OCI-LY1 (cell line): ENCODE measurements around the gene GNPTAB.

Experiments
- H2AFZ ChIP-seq: fragments of 200-600 bp; sonication (generic), shearing (Covaris generic); 2 replicates; pipeline ENCODE4 v1.6.0; 2014; ENCODE audit warnings: antibody characterized with exemption, mild to moderate bottlenecking, low read length
- H3F3A ChIP-seq: fragments of 200-600 bp; sonication (generic), shearing (Covaris generic); 2 replicates; pipeline ENCODE4 v1.6.0; 2014; ENCODE audit warnings: mild to moderate bottlenecking, antibody characterized with exemption, low read length, moderate library complexity; ENCODE audit not compliant: insufficient read depth
- H3K27ac ChIP-seq: fragments of 200-600 bp; sonication (generic); 2 replicates; pipeline ENCODE4 v1.5.1; 2014; ENCODE audit warnings: low read length, mixed run types, mild to moderate bottlenecking, low read depth; ENCODE audit not compliant: poor library complexity, severe bottlenecking
- H3K27me3 ChIP-seq: fragments of 200-600 bp; sonication (generic); 2 replicates; pipeline ENCODE4 v1.6.0; 2014; ENCODE audit warnings: antibody characterized with exemption, mild to moderate bottlenecking, low read length, moderate library complexity; ENCODE audit not compliant: insufficient read depth
- H3K36me3 ChIP-seq: fragments of 200-600 bp; sonication (generic); 2 replicates; pipeline ENCODE4 v1.6.1; 2014; ENCODE audit warnings: mild to moderate bottlenecking, antibody characterized with exemption, low read length, moderate library complexity, mixed read lengths; ENCODE audit not compliant: insufficient read depth
- H3K4me1 ChIP-seq: fragments of 200-600 bp; sonication (generic); 2 replicates; pipeline ENCODE4 v1.5.1; 2014; ENCODE audit warnings: mild to moderate bottlenecking, low read length, moderate library complexity; ENCODE audit not compliant: insufficient read depth, severe bottlenecking
- H3K4me2 ChIP-seq: fragments of 200-600 bp; sonication (generic), shearing (Covaris generic); 2 replicates; pipeline ENCODE4 v1.6.1; 2014; ENCODE audit warnings: low read length
- H3K4me3 ChIP-seq: fragments of 200-600 bp; sonication (generic); 2 replicates; pipeline ENCODE4 v1.5.1; 2014; ENCODE audit warnings: low read length, low read depth, mild to moderate bottlenecking, mixed read lengths; ENCODE audit not compliant: poor library complexity, severe bottlenecking
- H3K79me2 ChIP-seq: fragments of 200-600 bp; shearing (Covaris generic); 2 replicates; pipeline ENCODE4 v1.6.1; 2016; ENCODE audit warnings: mixed run types, low read length, mixed read lengths; ENCODE audit not compliant: insufficient read depth
- H3K9ac ChIP-seq: fragments of 200-600 bp; sonication (generic), shearing (Covaris generic); 2 replicates; pipeline ENCODE4 v1.6.1; 2014; ENCODE audit warnings: mild to moderate bottlenecking, low read length, mixed read lengths
- H3K9me2 ChIP-seq: fragments of 200-600 bp; sonication (generic), shearing (Covaris generic); 2 replicates; pipeline ENCODE4 v1.6.1; 2014; ENCODE audit warnings: low read depth, mild to moderate bottlenecking, low read length, mixed read lengths
- H3K9me3 ChIP-seq: fragments of 200-600 bp; shearing (Covaris generic); 2 replicates; pipeline ENCODE4 v1.6.1; 2014; ENCODE audit warnings: low read length, mixed read lengths
- H4K20me1 ChIP-seq: fragments of 200-600 bp; sonication (generic), shearing (Covaris generic); 2 replicates; pipeline ENCODE4 v1.6.0; 2016; ENCODE audit warnings: mild to moderate bottlenecking, low read length; ENCODE audit not compliant: insufficient read depth
- CTCF ChIP-seq: fragments of 200-600 bp; sonication (generic), shearing (Covaris generic); IDR thresholded peaks from 2 replicates; pipeline ENCODE4 v1.5.1; 2017; ENCODE audit warnings: mild to moderate bottlenecking, antibody characterized with exemption, low read length, moderate library complexity, mixed read lengths
- EZH2 ChIP-seq: fragments of 200-600 bp; sonication (generic), shearing (Covaris generic); IDR thresholded peaks from 2 replicates; pipeline ENCODE4 v1.8.0; 2017; ENCODE audit warnings: borderline replicate concordance, mixed run types, mild to moderate bottlenecking, antibody characterized with exemption, low read length, moderate library complexity, mixed read lengths

The GNPTAB gene

DNA sequence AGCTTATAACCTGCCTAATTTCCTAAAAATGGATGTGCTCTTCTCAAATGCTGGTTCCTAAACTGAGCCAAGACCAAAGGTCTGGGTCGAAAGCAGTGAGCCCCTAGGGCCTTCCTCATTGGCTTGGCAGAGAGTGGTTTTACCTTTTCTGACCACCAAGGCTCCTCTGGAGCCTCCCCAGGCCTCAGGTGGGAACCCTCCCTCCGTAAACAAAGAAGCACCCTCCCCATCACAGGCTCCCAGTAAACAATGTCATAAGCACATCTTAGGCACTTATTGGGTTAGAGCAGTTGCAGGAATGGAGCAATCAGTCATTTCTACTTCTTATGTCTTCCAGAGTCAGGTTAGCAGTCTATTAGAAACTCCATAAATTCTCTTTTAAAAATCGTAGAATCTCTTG, 127.3 kb downstream of the GNPTAB start:
- H2AFZ ChIP-seq = no peak overlapping the region
- H3K4me1 ChIP-seq = peaks cover 59% of the 10 kb centered on the region

DNA sequence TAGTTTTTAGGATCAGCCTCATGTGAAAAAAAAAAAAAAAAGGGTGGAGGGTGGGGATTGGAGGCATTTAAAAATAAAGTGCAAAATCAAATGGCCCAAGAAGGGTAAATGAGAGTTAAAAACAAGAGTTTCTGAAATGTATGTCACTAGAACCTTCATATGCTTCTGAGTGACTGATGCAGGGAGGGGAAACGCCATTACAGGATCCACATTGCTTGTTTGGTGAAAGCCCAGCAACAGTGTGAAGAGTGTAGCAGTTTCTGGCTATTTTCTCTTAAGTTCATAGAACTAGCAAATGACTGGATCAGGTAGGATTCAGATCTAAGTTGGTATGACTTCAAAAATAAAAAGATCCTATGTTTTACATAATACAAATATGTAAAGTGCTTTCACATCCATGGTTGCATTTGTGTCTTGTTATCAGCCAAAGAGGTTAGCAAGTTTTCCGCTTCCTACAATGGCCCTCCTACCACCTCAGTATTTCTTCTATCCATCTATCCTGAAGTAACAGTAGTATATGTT, 130.4 kb downstream of the GNPTAB start:
- no peaks in the 10 kb centered on the region for H3K27me3 ChIP-seq
- H4K20me1 ChIP-seq = no peaks in the 10 kb centered on the region
- peaks cover 53% of the 10 kb centered on the region for H3K4me1 ChIP-seq
- H3K4me3 ChIP-seq = peak overlapping the region; percentile 89
- H3K79me2 ChIP-seq = peaks cover 60% of the 10 kb centered on the region
- H3F3A ChIP-seq = no peaks in the 10 kb centered on the region
- peaks cover 4% of the 10 kb centered on the region; the same call in 1 of the 2 replicates for H3K36me3 ChIP-seq
- no peaks in the 10 kb centered on the region for H3K9me3 ChIP-seq
- H3K4me2 ChIP-seq = peak overlapping the region; percentile 87
- peak overlapping the region; percentile 88 for H3K9ac ChIP-seq
- H3K9me2 ChIP-seq = no peaks in the 10 kb centered on the region
- H3K27ac ChIP-seq = peak overlapping the region; percentile 87
- no peak overlapping the region for H2AFZ ChIP-seq
- TF ChIP-seq EZH2 (no peak), CTCF (no peak)

More for the DNA sequence above, 127.3 kb downstream of the GNPTAB start:
- no peak overlapping the region for H3K9ac ChIP-seq
- H3F3A ChIP-seq = no peaks in the 10 kb centered on the region
- H3K27me3 ChIP-seq = no peaks in the 10 kb centered on the region
- H3K27ac ChIP-seq = no peak overlapping the region
- peaks cover 82% of the 10 kb centered on the region for H3K79me2 ChIP-seq
- H3K9me3 ChIP-seq = no peaks in the 10 kb centered on the region
- TF ChIP-seq EZH2 (no peak), CTCF (no peak)
- H3K9me2 ChIP-seq = no peaks in the 10 kb centered on the region
- peaks cover 5% of the 10 kb centered on the region; the same call in 1 of the 2 replicates for H3K36me3 ChIP-seq
- H4K20me1 ChIP-seq = no peaks in the 10 kb centered on the region
- no peak overlapping the region for H3K4me2 ChIP-seq
- no peak overlapping the region for H3K4me3 ChIP-seq

DNA sequence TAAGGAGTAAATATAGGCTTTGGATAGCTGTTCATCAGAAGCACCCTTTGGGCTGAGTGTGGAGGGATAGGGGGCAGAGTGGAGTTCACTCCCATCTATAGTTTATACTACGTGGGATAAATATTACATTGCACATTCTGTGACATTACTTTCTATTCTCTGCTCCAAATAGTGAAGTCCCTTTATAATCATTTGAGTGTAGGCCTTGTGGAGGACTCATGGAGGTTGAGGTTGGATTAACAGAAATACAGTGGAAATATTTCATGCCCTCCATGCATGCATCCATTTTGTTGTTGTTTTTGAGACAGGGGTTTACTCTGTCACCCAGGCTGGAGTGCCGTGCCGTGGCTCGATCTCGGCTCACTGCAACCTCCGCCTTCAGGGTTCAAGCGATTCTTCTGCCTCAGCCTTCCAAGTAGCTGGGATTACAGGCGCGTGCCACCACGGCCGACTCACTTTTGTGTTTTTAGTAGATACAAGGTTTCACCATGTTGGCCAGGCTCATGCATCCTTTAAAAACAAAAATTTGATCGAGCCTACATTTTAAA, 131.9 kb downstream of the GNPTAB start:
- Histone ChIP-seq H3K79me2 (peaks cover 56% of the 10 kb centered on the region), H3K9me3 (0 out of 2 replicates have a peak, but pooled peaks cover 3% of the 10 kb centered on the region), H3K4me2 (peak overlapping the region; percentile 87), H4K20me1 (no peaks in the 10 kb centered on the region), H3K27ac (peak overlapping the region; percentile 87), H3K36me3 (peaks cover 4% of the 10 kb centered on the region; the same call in 1 of the 2 replicates), H3K4me1 (peaks cover 53% of the 10 kb centered on the region), H3K9me2 (no peaks in the 10 kb centered on the region), H3K9ac (peak overlapping the region; percentile 88), H3F3A (no peaks in the 10 kb centered on the region), H3K4me3 (peak overlapping the region; percentile 89), H3K27me3 (no peaks in the 10 kb centered on the region), H2AFZ (no peak overlapping the region)
- TF ChIP-seq CTCF (peak; percentile 57), EZH2 (no peak)
